Liver (tissue), 9 donors: Measurements from ENCODE around the gene DHRSX. TPM values are rescaled to one million over a fixed set of nuclear protein-coding genes. Genes with fewer than 3 reads are reported as not detected.

Source experiments
- DNase-seq: peaks from one replicate; pipeline ENCODE4 v3.0.0-alpha.2; 2017; ENCODE audit warnings: low spot score
- H3K27ac ChIP-seq, 2 donors: one replicate each; pipeline ENCODE4 v1.7.0; 2013; ENCODE audit warnings: inconsistent platforms in 2 of 2, low read length in 2 of 2, control low read depth in 1 of 2, low read depth in 1 of 2, mild to moderate bottlenecking in 1 of 2
- H3K27me3 ChIP-seq, 4 donors: one replicate each; pipeline versions ENCODE4 v1.6.1 to v1.7.0; 2013; ENCODE audit warnings: low read length in 3 of 4, inconsistent platforms in 1 of 4, mild to moderate bottlenecking in 1 of 4, moderate library complexity in 1 of 4; ENCODE audit not compliant: control insufficient read depth in 4 of 4, insufficient read depth in 4 of 4
- H3K36me3 ChIP-seq, 4 donors: one replicate each; pipeline versions ENCODE4 v1.6.1 to v1.7.0; 2013; ENCODE audit warnings: low read length in 3 of 4, mild to moderate bottlenecking in 3 of 4, low read depth in 1 of 4, moderate library complexity in 1 of 4; ENCODE audit not compliant: control insufficient read depth in 4 of 4, insufficient read depth in 3 of 4
- H3K4me1 ChIP-seq, 4 donors: one replicate each; pipeline versions ENCODE4 v1.6.1 to v1.7.0; 2013; ENCODE audit warnings: low read length in 3 of 4, mild to moderate bottlenecking in 3 of 4, moderate library complexity in 1 of 4; ENCODE audit not compliant: control insufficient read depth in 4 of 4, insufficient read depth in 4 of 4
- H3K4me3 ChIP-seq, 3 donors: one replicate each; pipeline versions ENCODE4 v1.6.1 to v1.7.0; 2013; ENCODE audit warnings: low read length in 3 of 3, control low read depth in 1 of 3, low read depth in 1 of 3, mild to moderate bottlenecking in 1 of 3
- H3K9ac ChIP-seq, 2 donors: one replicate each; pipeline ENCODE4 v1.7.0; 2013; ENCODE audit warnings: low read length in 2 of 2, mild to moderate bottlenecking in 2 of 2, moderate library complexity in 2 of 2, control low read depth in 1 of 2, low read depth in 1 of 2
- H3K9me3 ChIP-seq, 4 donors: one replicate each; pipeline versions ENCODE4 v1.6.1 to v1.7.0; 2013; ENCODE audit warnings: low read length in 3 of 4; ENCODE audit not compliant: control insufficient read depth in 4 of 4
- ATF3 ChIP-seq: IDR thresholded peaks from 2 replicates; pipeline ENCODE4 v1.6.1; 2016; ENCODE audit warnings: antibody characterized with exemption
- CTCF ChIP-seq: fragments of 150-350 bp; IDR thresholded peaks from 2 replicates; pipeline ENCODE4 v1.5.1; 2017; ENCODE audit warnings: improper control_type of control experiment, low read depth, low read length; ENCODE audit not compliant: missing input control
- EGR1 ChIP-seq, 2 donors: IDR thresholded peaks; 2 replicates each; pipeline ENCODE4 v1.6.1; 2016 to 2018; ENCODE audit warnings: antibody characterized with exemption in 2 of 2, low read depth in 2 of 2
- FOXA1 ChIP-seq: IDR thresholded peaks from 2 replicates; pipeline ENCODE4 v1.6.1; 2016; ENCODE audit warnings: antibody characterized with exemption
- FOXA2 ChIP-seq: IDR thresholded peaks from 2 replicates; pipeline ENCODE4 v1.6.1; 2016; ENCODE audit warnings: antibody characterized with exemption
- GABPA ChIP-seq, 2 donors: IDR thresholded peaks in 1 of 2; conservative IDR thresholded peaks in 1 of 2; 2 replicates each; pipeline ENCODE4 v1.6.1; 2016; ENCODE audit warnings: antibody characterized with exemption in 2 of 2, mild to moderate bottlenecking in 1 of 2, moderate library complexity in 1 of 2
- HNF4A ChIP-seq, 2 donors: conservative IDR thresholded peaks; 2 replicates each; pipeline ENCODE4 v1.6.1; 2016; ENCODE audit warnings: antibody characterized with exemption in 2 of 2, mild to moderate bottlenecking in 2 of 2
- HNF4G ChIP-seq: IDR thresholded peaks from 2 replicates; pipeline ENCODE4 v1.6.1; 2016; ENCODE audit warnings: antibody characterized with exemption
- JUND ChIP-seq, 2 donors: IDR thresholded peaks; 2 replicates each; pipeline ENCODE4 v1.6.1; 2016; ENCODE audit warnings: antibody characterized with exemption in 2 of 2
- MAX ChIP-seq: IDR thresholded peaks from 2 replicates; pipeline ENCODE4 v1.6.1; 2016; ENCODE audit warnings: antibody characterized with exemption
- NR2F2 ChIP-seq: IDR thresholded peaks from 2 replicates; pipeline ENCODE4 v1.6.1; 2016; ENCODE audit warnings: antibody characterized with exemption
- RAD21 ChIP-seq, 2 donors: IDR thresholded peaks; 2 replicates each; pipeline ENCODE4 v1.6.1; 2016; ENCODE audit warnings: antibody characterized with exemption in 2 of 2, mild to moderate bottlenecking in 2 of 2
- REST ChIP-seq: IDR thresholded peaks from 2 replicates; pipeline ENCODE4 v1.6.1; 2016; ENCODE audit warnings: antibody characterized with exemption, mild to moderate bottlenecking
- RXRA ChIP-seq, 2 donors: IDR thresholded peaks; 2 replicates each; pipeline ENCODE4 v1.6.1; 2017 to 2018; ENCODE audit warnings: antibody characterized with exemption in 2 of 2, mild to moderate bottlenecking in 1 of 2
- SP1 ChIP-seq: IDR thresholded peaks from 2 replicates; pipeline ENCODE4 v1.6.1; 2018; ENCODE audit warnings: antibody characterized with exemption, mild to moderate bottlenecking
- TAF1 ChIP-seq: conservative IDR thresholded peaks from 2 replicates; pipeline ENCODE4 v1.6.1; 2016; ENCODE audit warnings: antibody characterized with exemption, mild to moderate bottlenecking
- YY1 ChIP-seq: IDR thresholded peaks from 2 replicates; pipeline ENCODE4 v1.6.1; 2016; ENCODE audit warnings: antibody characterized with exemption, mild to moderate bottlenecking
- ZBTB33 ChIP-seq: IDR thresholded peaks from 2 replicates; pipeline ENCODE4 v1.6.1; 2016; ENCODE audit warnings: antibody characterized with exemption
- WGBS: extraction: QIAGEN DNeasy Blood & Tissue Kit; methylation state at CpG from one replicate; pipeline ENCODE4 v1.1.7; 2013; 5-methylcytosine and 5-hydroxymethylcytosine counted together
- polyA plus RNA-seq, 2 donors: library from polyadenylated mRNA; stranded (reverse) in 1 of 2; unstranded in 1 of 2; fragments of 200-250 nt in 1 of 2; fragments of >200 nt in 1 of 2; fragmentation: Nextera tagmentation in 1 of 2; extraction: Ambion mirVana in 1 of 2; gene quantifications; one replicate each; pipeline versions ENCODE4 v1.2.1 to v1.2.3, GENCODE V29; 2013 to 2015
- total RNA-seq, 2 donors: library from RNA; depleted of rRNA; stranded (reverse); fragments of >200 nt; gene quantifications; one replicate each; pipeline ENCODE4 v1.2.3, GENCODE V29; 2014
- donor health status: healthy.
- donor health status: healthy.
- donor health status: healthy.
- donor health status: healthy.
- donor health status: healthy.

DHRSX gene
- total and polyA plus RNA-seq, 4 donors: 17.2 to 35.2 (median 23.3) TPM

- no peak overlapping the region for H3K9ac ChIP-seq
- TF ChIP-seq JUND (IDR thresholded peaks at IDR 0.05) (no peak), HNF4A (conservative IDR thresholded peaks at IDR 0.05) (no peak), RAD21 (IDR thresholded peaks at IDR 0.05) (no peak), HNF4G (no peak), ATF3 (no peak), EGR1 (IDR thresholded peaks at IDR 0.05; ENCODE audit: low read depth in 2 of 2) (no peak), ZBTB33 (no peak), NR2F2 (no peak), TAF1 (no peak), MAX (no peak), SP1 (no peak), FOXA1 (no peak), GABPA (IDR thresholded peaks at IDR 0.05 in 1 of 2, conservative IDR thresholded peaks at IDR 0.05 in 1 of 2) (no peak), YY1 (no peak), FOXA2 (no peak), REST (no peak), CTCF (no peak), RXRA (IDR thresholded peaks at IDR 0.05) (no peak)
- WGBS: 90% methylated on average over 14 of the region's 14 CpGs
- H3K4me1 ChIP-seq: no peaks in the 10 kb centered on the region
- peaks cover 0 to 8% (median 1%) of the 10 kb centered on the region in 4 donors for H3K9me3 ChIP-seq
- H3K4me3 ChIP-seq: no peak overlapping the region
- DNase-seq: no peak
- H3K36me3 ChIP-seq: no peaks in the 10 kb centered on the region
- no peaks in the 10 kb centered on the region for H3K27me3 ChIP-seq
- no peak overlapping the region for H3K27ac ChIP-seq
These were observed 317.5 kb downstream of the DHRSX start for GRCh38 chrX:2183193-2183725.
